ENCODE measurements around the gene ZNF292. TPM values are rescaled to one million over a fixed set of nuclear protein-coding genes. Genes with fewer than 3 reads are reported as not detected.
A peak's percentile ranks its signal among the peaks of the same experiment; 100 is the strongest.

ZNF292 gene
- total and polyA plus RNA-seq, 2 donors (not counting 1 experiment from before 2014, with no cell fraction given), result 10.1 to 84.1 TPM

DNA sequence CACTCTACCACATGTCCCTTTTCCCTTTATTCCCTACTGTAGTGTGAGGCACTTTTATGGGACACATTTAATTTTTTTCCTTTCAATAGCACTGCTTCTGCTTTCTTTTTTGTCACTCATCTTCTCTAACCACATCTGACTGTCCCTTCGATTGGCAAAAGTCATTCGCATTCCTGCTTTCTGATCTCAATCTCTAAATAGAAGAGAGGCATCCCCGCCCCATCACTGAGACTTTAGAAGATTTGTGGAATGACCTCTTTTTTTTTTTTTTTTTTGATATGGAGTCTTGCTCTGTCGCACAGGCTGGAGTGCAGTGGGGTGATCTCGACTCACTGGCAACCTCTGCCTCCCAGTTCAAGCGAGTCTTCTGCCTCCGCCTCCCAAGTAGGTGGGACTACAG, 9.1 kb downstream of the ZNF292 start:
- Mint-ChIP-seq H3K27ac (no peak overlapping the region), H3K4me1 (peaks cover 68% of the 10 kb centered on the region), H3K27me3 (no peaks in the 10 kb centered on the region), H3K4me3 (no peak overlapping the region), H3K9me3 (ENCODE audit: insufficient read depth) (no peaks in the 10 kb centered on the region)
- Histone ChIP-seq H3K9ac (ENCODE audit: low read length) (no peak overlapping the region), H2AFZ (ENCODE audit: insufficient read depth, low read depth, low read length, poor library complexity, severe bottlenecking) (no peak overlapping the region), H3K4me2 (replicated peaks; ENCODE audit: low read depth, low read length, poor library complexity, severe bottlenecking) (no peak overlapping the region), H3K27me3 (replicated peaks in 1 of 4; ENCODE audit: control extremely low read depth in 1 of 4, control insufficient read depth in 3 of 4, insufficient read depth in 4 of 4, low read length in 3 of 4) (no peaks in the 10 kb centered on the region), H3K4me3 (ENCODE audit: control extremely low read depth in 1 of 5, extremely low read depth in 1 of 5, insufficient read depth in 1 of 5, low read depth in 2 of 5, low read length in 4 of 5) (no peak overlapping the region), H3K36me3 (replicated peaks in 1 of 2; ENCODE audit: control extremely low read depth in 1 of 2, control insufficient read depth in 1 of 2, extremely low read depth in 1 of 2, insufficient read depth in 2 of 2, low read length in 1 of 2) (peaks cover 1 to 5% of the 10 kb centered on the region in 2 experiments), H3K79me2 (ENCODE audit: control insufficient read depth, insufficient read depth, low read length) (peaks cover 100% of the 10 kb centered on the region), H3K9me3 (ENCODE audit: control extremely low read depth in 1 of 3, control insufficient read depth in 2 of 3, insufficient read depth in 1 of 3, low read length in 2 of 3) (no peaks in the 10 kb centered on the region), H3K27ac (ENCODE audit: low read length in 2 of 2) (peak overlapping the region in 1 of 2 donors; percentile 13), H4K20me1 (ENCODE audit: control insufficient read depth, insufficient read depth, low read length, poor library complexity, severe bottlenecking) (peaks cover 69% of the 10 kb centered on the region), H3K4me1 (ENCODE audit: control insufficient read depth in 2 of 2, insufficient read depth in 2 of 2, low read length in 2 of 2) (peaks cover 11 to 27% of the 10 kb centered on the region in 2 donors)
- intact Hi-C loops (cut with micrococcal nuclease), result no loop called here
- DNase-seq (no peak), ATAC-seq (ENCODE audit: low read depth) (no peak)
- no CpG with 5 or more reads among the region's 7 CpGs for WGBS (ENCODE audit: insufficient coverage)
- POLR2A ChIA-PET, result no interaction called here
- TF ChIP-seq EZH2 (IDR thresholded peaks at IDR 0.05; ENCODE audit: borderline replicate concordance, insufficient read depth, low read depth, low read length, poor library complexity, severe bottlenecking), result no peak
- TF ChIP-seq, protein P1, sequence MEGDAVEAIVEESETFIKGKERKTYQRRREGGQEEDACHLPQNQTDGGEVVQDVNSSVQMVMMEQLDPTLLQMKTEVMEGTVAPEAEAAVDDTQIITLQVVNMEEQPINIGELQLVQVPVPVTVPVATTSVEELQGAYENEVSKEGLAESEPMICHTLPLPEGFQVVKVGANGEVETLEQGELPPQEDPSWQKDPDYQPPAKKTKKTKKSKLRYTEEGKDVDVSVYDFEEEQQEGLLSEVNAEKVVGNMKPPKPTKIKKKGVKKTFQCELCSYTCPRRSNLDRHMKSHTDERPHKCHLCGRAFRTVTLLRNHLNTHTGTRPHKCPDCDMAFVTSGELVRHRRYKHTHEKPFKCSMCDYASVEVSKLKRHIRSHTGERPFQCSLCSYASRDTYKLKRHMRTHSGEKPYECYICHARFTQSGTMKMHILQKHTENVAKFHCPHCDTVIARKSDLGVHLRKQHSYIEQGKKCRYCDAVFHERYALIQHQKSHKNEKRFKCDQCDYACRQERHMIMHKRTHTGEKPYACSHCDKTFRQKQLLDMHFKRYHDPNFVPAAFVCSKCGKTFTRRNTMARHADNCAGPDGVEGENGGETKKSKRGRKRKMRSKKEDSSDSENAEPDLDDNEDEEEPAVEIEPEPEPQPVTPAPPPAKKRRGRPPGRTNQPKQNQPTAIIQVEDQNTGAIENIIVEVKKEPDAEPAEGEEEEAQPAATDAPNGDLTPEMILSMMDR (IDR thresholded peaks at IDR 0.05), result no peak
- CTCF ChIA-PET, result no interaction called here

DNA sequence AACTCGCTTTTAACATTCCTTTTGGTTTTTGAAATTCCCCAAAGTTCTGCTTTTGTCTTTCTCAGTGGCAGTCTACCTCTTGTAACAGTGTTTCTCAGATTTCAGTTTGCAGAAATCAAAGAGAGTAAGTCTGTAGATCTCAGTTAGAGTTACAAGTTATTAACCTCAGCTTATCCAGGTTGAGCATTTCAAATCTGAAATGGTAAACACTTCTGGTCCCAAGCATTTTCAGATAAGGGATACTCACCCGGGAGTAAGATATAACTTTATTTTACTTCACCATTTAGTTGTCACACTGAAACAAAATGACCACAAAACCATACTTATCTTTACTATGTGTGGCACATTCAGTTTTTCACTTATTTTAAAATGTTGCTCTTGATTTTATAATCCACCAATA, 9.8 kb downstream of the ZNF292 start:
- ChIA-PET POLR2A (no interaction called here), CTCF (no interaction called here)
- H4K20me1 ChIP-seq (ENCODE audit: control insufficient read depth, insufficient read depth, low read length, poor library complexity, severe bottlenecking), result peaks cover 68% of the 10 kb centered on the region
- H3K9me3 ChIP-seq (ENCODE audit: control extremely low read depth in 1 of 3, control insufficient read depth in 2 of 3, insufficient read depth in 1 of 3, low read length in 2 of 3), result no peaks in the 10 kb centered on the region
- H3K4me3 Mint-ChIP-seq, result no peak overlapping the region
- ATAC-seq (ENCODE audit: low read depth) (no peak), DNase-seq (no peak)
- no peaks in the 10 kb centered on the region for H3K9me3 Mint-ChIP-seq (ENCODE audit: insufficient read depth)
- no peak overlapping the region for H3K27ac Mint-ChIP-seq
- no peak overlapping the region for H3K4me2 ChIP-seq (replicated peaks; ENCODE audit: low read depth, low read length, poor library complexity, severe bottlenecking)
- peaks cover 9 to 26% of the 10 kb centered on the region in 2 donors for H3K4me1 ChIP-seq (ENCODE audit: control insufficient read depth in 2 of 2, insufficient read depth in 2 of 2, low read length in 2 of 2)
- H3K79me2 ChIP-seq (ENCODE audit: control insufficient read depth, insufficient read depth, low read length), result peaks cover 100% of the 10 kb centered on the region
- WGBS (ENCODE audit: insufficient coverage), result no CpG with 5 or more reads among the region's 2 CpGs
- peaks cover 65% of the 10 kb centered on the region for H3K4me1 Mint-ChIP-seq
- no peak overlapping the region for H3K9ac ChIP-seq (ENCODE audit: low read length)
- H3K27ac ChIP-seq (ENCODE audit: low read length in 2 of 2), result no peak overlapping the region
- no peaks in the 10 kb centered on the region for H3K27me3 Mint-ChIP-seq
- no peaks in the 10 kb centered on the region for H3K27me3 ChIP-seq (replicated peaks in 1 of 4; ENCODE audit: control extremely low read depth in 1 of 4, control insufficient read depth in 3 of 4, insufficient read depth in 4 of 4, low read length in 3 of 4)
- no peak overlapping the region for H2AFZ ChIP-seq (ENCODE audit: insufficient read depth, low read depth, low read length, poor library complexity, severe bottlenecking)
- H3K4me3 ChIP-seq (ENCODE audit: control extremely low read depth in 1 of 5, extremely low read depth in 1 of 5, insufficient read depth in 1 of 5, low read depth in 2 of 5, low read length in 4 of 5), result no peak overlapping the region
- peaks cover 3 to 5% of the 10 kb centered on the region in 2 experiments for H3K36me3 ChIP-seq (replicated peaks in 1 of 2; ENCODE audit: control extremely low read depth in 1 of 2, control insufficient read depth in 1 of 2, extremely low read depth in 1 of 2, insufficient read depth in 2 of 2, low read length in 1 of 2)
- TF ChIP-seq, protein P1 (IDR thresholded peaks at IDR 0.05), result no peak
- TF ChIP-seq EZH2 (IDR thresholded peaks at IDR 0.05; ENCODE audit: borderline replicate concordance, insufficient read depth, low read depth, low read length, poor library complexity, severe bottlenecking), result no peak
- intact Hi-C loops (cut with micrococcal nuclease), result no loop called here

Measured in B cell (primary cell).